HG03342 (cell line): Measurements from ENCODE around the gene ALDH2.
"Not testable (repeated sequence)": the region's sequence is repeated elsewhere in the genome, so short reads cannot be mapped to it uniquely, and the experiment has no call there.

Source experiments
- ATAC-seq: cut with Tn5 transposase; IDR thresholded peaks from one replicate; pipeline ENCODE4 v1.9.1; 2021; ENCODE audit warnings: mild to moderate bottlenecking, moderate library complexity; ENCODE audit not compliant: unreplicated experiment

Gene ALDH2

DNA sequence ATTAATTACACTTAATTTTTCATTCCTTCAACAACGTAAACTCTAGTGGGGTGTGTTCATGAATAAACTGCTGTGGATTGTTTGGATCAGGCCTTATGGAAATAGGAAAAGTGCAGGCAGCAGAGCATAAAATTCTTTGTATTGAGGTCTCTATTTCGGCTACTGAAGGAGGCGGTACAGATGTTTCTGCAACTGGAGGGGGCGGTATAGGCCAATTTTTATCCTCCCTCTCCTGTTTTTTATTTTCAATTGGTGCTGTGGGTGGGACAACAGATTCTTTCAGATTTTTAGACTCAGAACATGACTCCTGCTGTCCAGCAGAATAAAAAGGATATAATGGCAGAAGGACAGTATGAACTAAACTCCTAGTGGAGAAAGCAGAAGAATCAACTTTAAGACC, 57.6 kb downstream of the ALDH2 start:
- not testable (repeated sequence) for ATAC-seq

DNA sequence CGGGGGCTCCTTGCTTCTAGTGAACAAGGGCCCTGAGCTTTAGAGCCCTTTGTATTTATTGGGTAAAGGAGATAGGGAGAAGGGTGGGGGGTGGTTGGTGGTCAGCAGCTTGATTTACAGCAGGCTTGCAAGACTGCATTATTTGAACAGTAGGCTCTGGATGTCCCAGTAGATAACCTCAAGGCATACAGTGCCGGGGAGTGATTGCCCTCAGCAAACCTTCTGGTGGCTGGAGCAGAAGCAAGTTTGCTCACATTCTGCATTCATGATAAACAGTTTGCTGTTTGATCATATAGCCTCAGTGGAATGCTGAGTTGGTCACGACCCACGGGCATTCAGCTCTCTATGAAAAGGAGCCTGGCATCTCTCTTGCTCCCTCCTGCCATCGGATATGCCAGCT, 58.8 kb downstream of the ALDH2 start:
- no peak for ATAC-seq

DNA sequence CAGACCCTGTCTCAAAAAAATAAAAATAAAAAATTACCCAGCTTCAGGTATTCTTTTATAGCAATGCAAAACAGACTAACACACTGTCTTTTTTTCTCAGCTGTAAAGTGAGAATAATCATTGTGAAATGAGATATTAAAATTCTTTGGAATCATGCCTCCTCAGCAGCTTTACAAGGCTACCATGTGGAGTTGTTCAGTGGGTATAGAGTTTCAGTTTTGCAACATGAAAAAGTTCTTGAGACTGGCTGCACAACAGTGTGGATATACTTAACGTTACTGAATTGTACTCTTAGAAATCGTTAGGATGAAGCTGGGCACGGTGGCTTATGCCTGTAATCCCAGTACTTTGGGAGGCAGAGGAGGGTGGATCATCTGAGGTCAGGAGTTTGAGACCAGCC, 59.6 kb downstream of the ALDH2 start:
- ATAC-seq, result no peak

DNA sequence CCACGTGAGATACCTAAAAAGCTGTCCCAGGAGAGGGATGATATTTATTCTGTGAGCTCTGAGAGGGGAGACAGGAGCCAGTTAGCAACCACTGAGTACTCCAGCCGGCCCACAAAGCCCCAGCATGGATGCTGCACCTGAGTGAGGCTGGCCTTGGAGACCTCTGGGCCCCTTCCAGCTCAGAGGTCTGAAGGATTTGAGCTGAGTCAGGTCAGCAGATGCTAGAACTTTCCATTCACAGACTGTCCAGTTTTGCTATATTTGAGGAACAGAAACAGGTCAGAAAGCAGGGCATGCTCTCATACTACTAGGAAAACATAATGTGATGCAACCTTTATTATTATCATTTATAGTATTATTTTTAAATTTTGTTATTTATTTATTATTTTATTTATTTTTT, 60.3 kb downstream of the ALDH2 start:
- no peak for ATAC-seq

DNA sequence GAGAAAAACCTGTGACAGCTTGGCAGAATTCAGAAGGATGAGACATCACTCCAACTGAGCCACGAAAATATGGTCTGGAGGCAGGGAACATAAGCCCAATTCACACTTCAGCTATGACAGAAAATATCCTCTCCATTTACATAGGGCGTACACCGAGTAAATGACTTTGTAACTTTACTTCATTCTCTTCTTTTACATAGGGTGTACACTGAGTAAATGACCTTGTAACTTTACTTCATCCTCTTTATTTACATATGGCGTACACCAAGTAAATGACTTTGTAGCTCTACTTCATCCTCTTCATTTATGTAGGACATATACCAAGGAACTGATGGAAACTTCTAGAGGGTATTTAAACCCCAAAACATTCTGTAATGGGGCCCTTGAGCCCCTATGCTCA, 61.2 kb downstream of the ALDH2 start:
- no peak for ATAC-seq

DNA sequence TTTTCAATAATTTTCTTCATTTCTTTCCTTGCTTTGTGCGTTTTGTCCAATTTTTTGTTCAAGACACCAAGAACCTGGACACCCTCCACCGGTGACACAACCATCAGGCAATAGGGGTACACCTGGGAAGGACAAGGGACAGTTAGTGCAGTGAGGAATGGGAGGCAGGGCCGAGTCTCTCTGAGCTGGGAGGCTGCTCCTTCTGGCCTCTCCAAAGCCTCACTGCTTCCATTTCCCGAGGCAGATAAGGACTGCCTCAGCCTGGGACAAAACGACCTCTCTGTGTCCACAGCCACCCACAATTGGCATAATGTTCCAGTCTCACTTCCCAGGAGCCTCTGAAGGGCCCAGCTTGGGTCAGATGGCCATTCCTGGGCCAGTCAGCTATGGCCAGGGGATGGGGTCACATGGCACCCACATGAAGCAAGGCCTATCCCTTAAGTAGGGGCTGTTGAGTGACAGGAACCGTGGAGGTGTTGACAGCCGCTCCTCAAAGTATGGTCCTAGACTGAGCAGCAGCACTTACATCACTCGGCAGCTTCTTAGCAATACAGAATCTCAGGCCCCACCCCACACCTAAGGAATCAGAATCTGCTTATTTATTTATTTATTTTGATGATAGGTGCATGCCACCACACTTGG, 61.7 kb downstream of the ALDH2 start:
- no peak for ATAC-seq

DNA sequence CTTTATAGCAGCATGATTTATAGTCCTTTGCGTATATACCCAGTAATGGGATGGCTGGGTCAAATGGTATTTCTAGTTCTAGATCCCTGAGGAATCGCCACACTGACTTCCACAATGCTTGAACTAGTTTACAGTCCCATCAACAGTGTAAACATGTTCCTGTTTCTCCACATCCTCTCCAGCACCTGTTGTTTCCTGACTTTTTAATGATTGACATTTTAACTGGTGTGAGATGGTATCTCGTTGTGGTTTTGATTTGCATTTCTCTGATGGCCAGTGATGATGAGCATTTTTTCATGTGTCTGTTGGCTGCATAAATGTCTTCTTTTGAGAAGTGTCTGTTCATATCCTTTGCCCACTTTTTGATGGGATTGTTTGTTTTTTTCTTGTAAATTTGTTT, 62.9 kb downstream of the ALDH2 start:
- ATAC-seq, result not testable (repeated sequence)

DNA sequence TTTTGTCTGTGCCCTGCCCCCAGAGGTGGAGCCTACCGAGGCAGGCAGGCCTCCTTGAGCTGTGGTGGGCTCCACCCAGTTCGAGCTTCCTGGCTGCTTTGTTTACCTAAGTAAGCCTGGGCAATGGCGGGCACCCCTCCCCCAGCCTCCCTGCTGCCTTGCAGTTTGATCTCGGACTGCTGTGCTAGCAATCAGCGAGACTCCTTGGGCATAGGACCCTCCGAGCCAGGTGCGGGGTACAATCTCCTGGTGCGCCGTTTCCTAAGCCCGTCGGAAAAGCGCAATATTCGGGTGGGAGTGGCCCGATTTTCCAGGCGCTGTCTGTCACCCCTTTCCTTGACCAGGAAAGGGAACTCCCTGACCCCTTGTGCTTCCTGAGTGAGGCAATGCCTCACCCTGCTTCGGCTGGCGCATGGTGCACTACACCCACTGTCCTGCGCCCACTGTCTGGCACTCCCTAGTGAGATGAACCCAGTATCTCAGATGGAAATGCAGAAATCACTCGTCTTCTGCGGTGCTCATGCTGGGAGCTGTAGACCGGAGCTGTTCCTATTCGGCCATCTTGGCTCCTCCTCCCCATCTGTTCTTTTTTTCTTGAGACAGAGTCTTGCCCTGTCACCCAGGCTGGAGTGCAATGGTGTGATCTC, 68.1 kb downstream of the ALDH2 start:
- ATAC-seq, result not testable (repeated sequence)

DNA sequence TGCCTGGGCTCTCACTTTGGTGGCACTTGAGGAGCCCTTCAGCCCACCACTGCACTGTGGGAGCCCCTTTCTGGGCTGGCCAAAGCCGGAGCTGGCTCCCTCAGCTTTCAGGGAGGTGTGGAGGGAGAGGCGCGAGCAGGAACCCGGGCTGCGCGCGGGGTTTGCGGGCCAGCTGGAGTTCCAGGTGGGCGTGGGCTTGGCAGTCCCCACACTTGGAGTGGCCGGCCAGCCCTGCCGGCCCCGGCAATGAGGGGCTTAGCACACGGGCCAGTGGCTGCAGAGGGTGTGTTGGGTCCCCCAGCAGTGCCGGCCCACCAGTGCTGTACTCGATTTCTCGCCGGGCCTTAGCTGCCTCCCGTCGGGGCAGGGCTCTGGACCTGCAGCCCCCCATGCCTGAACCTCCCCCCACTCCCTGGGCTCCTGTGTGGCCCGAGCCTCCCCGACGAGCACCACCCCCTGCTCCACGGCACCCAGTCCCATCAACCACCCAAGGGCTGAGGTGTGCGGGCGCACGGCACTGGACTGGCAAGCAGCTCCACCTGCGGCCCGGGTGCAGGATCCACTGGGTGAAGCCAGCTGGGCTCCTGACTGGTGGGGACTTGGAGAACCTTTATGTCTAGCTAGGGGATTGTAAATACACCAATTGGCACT, 68.9 kb downstream of the ALDH2 start:
- ATAC-seq, result not testable (repeated sequence)

DNA sequence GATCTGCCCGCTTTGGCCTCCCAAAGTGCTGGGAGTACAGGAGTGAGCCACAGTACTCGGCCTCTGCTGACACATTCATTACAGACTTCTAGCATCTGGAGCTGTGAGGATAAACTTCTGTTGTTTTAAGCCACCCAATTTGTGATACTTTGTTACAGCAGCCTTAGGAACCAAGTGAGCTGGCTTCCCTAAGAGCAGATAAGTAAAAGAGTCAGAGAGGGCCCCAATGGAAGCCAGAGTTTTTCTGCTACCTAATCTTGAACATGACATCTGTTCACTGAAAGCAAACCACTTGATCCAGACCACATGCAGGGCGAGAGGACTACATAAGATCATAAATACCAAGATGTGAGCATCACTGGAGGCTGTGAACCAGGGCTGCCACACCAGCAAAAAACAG, 71.6 kb downstream of the ALDH2 start:
- ATAC-seq, result no peak

DNA sequence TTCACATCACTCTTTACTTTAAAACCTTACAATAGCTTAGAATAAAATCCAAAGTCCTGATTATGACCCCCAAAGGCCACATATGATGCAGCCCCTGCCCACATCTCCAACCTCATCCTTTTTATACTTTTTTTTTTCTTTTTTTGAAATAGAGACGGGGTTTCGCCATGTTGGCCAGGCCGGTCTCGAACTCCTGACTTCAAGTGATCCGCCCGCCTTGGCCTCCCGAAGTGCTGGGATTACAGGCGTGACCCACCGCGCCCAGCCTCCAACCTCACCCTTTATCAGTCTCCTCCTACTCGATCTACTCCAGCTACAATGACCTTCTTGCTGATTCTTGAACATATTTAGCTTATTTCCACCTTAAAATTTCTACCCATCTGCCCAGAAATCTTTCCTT, 74.1 kb downstream of the ALDH2 start:
- ATAC-seq, result no peak

DNA sequence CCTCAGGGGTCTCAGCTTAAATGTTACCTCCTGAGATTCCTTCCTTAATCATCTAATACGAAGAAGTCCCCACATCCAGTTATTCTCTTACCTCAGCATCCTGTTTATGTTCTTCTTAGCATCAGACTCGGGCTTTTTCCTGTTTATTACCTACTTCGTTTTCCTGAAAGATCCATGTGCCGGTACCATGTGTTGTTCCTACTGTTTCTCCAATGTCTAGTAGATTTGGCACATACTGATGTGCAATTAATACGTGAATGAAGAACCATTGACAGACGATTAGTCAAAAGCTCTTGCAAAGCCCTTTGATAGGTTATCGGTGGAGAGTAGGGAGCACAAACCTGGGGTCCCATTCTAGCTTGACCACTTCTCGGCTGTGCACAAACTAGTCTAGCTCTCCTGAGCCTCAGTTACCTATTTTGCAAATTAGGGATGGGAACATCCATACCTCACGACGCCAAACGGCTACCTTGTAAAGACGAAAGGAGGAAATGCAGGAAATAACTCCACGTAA, 74.6 kb downstream of the ALDH2 start:
- ATAC-seq, result no peak

DNA sequence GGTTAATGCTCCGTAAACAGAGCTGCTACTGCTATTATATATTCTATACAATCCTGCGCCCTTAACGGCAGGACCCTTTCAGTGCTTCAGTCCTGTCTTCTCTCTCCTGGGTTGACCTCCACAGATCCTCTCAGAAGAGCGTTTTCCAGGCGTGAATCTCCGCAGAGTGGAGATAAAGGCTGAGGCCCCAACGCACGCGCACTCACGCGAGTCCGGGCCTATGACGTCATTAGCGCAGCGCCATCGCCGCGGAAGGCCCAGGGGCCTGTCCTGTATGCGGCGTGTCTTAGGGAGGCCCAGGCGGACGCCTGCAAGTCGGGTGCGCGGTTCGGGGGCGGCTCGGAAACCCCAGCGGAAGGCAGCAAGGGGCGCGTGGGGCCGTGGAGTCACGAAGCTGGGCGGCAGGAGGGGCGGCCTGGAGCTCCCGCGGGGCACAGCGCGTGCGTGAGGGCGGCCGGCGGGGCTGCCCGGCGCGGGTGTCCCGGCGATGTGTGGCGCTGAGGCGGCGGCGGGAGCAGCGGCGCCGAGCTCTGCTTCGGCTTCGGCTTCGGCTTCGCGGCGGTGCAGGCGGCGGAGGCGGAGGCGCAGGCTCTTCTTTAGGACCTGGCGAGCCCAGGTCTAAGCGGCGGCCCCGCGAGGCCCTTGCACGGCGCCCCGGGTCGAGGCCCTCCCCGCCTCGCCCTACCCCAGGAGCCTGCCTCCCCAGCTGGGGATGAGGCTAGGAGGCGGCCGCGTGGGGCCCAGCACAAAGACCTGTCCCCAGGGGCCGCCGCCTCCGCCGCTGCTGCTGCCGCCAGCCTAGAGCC, 75.2 kb downstream of the ALDH2 start, which contains the start of gene MAPKAPK5:
MAPKAPK5 (plus strand) TSS at position 479 of the 806 bp plus-strand sequence. CDS start 506 bp downstream, outside the sequence.
- ATAC-seq, result peak; percentile 78

DNA sequence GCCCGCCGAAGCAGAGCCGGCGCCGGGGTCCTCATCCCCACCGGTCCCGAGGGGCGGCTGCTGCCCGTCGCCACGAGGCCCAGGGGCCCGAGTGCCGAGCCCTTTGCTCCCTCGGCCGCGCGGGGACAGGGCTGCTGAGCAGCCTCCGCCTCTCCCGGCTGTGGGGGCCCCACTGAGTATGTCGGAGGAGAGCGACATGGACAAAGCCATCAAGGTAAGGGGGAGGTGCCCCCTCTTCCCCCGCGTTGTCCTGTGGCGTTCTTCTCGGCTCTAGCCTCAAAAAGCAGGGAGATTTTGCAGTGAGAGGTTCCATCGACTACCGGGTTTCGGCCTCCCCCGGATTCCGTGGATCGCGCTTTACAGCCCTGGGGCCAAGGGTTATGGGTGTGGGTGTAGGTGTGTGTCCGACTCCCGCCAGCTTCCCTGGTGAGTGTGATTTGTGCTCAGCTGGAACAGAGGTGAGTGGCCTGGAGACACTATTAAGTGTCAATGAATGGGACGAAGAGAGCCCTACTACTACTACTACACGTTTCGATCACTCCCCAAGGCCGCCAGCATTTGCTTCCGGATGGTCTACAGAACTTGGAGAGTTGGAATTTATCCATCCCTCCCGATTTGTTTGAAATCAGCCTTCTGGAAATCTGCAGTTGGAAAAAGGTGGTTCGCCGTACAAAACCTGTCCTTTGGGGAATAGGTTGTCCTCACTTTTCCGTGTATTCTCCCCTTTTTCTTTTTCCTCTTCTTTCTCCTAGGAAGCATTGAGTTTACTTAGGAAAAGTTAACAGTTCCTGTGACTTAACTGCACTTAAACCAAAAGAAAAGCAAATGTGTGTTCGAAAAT, 76.0 kb downstream of the ALDH2 start:
- ATAC-seq, result peak; percentile 31

DNA sequence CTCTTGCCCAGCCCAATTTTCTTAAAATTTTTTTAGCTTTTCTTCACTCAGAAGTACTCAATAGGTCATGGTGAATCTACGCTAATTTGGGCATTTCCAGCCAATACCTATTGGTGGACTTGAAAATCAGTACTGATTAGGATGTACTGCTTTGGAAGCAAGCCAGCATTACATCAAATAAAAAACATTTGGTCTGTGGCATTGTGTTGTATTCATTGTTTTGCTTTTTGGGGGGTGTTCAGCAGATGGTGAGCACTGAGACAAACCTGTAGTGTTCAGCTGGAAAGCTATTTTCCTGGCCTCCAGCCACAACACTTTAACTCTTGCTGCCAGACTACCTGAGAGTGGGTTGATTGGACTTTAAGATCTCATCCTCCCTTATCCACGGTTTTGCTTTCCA, 79.3 kb downstream of the ALDH2 start:
- no peak for ATAC-seq

DNA sequence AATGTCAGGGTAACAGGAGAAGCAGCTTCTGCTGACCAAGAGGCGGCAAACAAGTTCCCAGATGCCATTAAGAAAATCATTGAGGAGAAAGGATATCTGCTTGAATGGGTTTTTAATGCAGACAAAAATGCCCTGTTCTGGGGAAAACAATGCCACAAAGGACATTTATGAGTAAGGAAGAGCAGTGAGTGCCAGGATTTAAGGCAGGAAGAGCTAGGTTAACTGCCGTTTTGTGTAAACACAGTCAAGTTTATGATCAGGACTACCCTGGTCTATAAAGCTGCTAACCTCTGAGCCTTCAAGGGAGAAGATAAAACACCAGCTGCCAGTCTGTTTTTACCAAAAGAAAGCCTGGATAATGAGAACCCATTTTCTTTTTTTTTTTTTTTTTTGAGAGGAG, 83.8 kb downstream of the ALDH2 start:
- no peak for ATAC-seq

DNA sequence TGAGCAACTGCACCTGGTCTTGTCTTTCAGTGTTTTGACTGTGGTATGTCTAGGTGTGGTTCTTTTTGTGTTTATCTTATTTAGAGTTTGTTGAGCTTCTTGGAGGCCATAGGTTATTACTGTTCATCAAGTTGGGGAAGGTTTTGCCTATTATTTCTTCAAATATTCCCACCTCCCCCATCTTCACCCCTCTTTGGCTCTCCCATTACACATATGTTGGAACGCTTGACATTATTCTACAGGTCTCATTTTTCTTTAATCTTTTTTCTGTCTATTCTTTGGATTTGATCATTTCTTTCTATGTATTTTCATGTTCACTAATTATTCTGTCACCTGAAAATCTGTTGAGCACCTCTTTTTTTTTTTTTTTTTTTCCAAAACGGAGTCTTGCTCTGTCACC, 91.5 kb downstream of the ALDH2 start:
- no peak for ATAC-seq

DNA sequence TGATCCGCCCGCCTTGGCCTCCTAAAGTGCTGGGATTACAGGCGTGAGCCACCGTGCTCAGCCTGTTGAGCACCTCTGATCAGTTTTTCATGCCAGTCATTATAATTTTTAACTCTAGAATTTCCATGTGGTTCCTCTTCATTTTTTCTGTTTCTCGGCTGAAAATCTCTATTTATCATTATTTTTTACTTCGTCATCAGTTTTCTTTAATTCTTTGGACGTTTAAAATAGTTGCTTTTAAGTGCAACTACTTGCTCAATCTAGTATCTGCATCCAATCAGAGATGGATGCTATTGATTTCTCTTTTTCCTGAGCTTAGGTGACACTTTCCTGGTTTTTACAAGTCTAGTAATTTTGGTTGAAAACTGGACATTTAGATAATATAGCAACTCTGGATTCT, 92.0 kb downstream of the ALDH2 start:
- no peak for ATAC-seq

DNA sequence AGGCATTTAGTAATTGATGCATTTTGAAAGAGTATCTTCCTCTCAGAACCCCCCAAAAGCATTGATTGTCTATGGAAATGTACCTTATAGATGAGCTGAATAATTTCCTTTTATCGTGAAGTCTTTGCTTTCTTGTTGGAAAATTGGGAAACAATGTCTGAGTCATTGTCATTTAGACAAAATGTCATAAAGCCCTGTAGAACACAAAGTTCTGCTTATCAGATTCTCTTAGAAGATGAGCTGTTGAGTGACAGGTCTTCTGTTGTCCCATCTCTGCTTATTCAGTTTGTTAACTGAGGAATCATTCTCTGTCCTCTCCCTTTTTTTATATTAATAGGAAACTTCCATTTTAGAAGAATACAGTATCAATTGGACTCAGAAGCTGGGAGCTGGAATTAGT, 98.2 kb downstream of the ALDH2 start:
- no peak for ATAC-seq
